ENCODE data around the gene IFT122. TPM values are rescaled to one million over a fixed set of nuclear protein-coding genes. Genes with fewer than 3 reads are reported as not detected.
A peak's percentile ranks its signal among the peaks of the same experiment; 100 is the strongest.
"Not testable (repeated sequence)": the region's sequence is repeated elsewhere in the genome, so short reads cannot be mapped to it uniquely, and the experiment has no call there.

IFT122 gene
- total and polyA plus RNA-seq, 12 donors, result 15.7 to 38.4 (median 23.6) TPM

GRCh38 chr3:129485721-129486663 lies 46.0 kb downstream of the IFT122 start:
- peak overlapping the region; percentile 57 to 94 (median 71) for H3K27ac ChIP-seq
- 25 to 38% (median 31%) methylated on average over 10 to 11 of the region's 11 CpGs for WGBS, 4 donors
- intact Hi-C loops (cut with DNase I), result loop anchor here (5.0 to 10.0 kb wide), 2 partner anchors 121 to 339 kb away; partner anchors contain the start of gene PLXND1 (in 1 of the 2)
- peaks cover 0 to 3% of the 10 kb centered on the region in 2 donors for H3K36me3 ChIP-seq (replicated peaks in 1 of 2)
- H3K9me3 ChIP-seq (replicated peaks in 1 of 3), result no peaks in the 10 kb centered on the region
- no peaks in the 10 kb centered on the region for H3K27me3 ChIP-seq
- peak in 1 of 2 donors; percentile 5 for TF ChIP-seq POLR2A (IDR thresholded peaks at IDR 0.05)
- no peak for TF ChIP-seq CTCF (IDR thresholded peaks at IDR 0.05)
- H3K4me3 ChIP-seq, result no peak overlapping the region
- DNase-seq, result peak; percentile 81 to 97 (median 93)
- H3K4me1 ChIP-seq (replicated peaks in 1 of 2), result peaks cover 23 to 41% of the 10 kb centered on the region in 2 donors

GRCh38 chr3:129486664-129487035 lies 46.6 kb downstream of the IFT122 start:
- Histone ChIP-seq H3K27ac (peak overlapping the region; percentile 2 to 94 (median 71)), H3K4me3 (no peak overlapping the region), H3K36me3 (replicated peaks in 1 of 2) (peaks cover 0 to 3% of the 10 kb centered on the region in 2 donors), H3K9me3 (replicated peaks in 1 of 3) (no peaks in the 10 kb centered on the region), H3K27me3 (no peaks in the 10 kb centered on the region), H3K4me1 (replicated peaks in 1 of 2) (peaks cover 23 to 40% of the 10 kb centered on the region in 2 donors)
- WGBS, 4 donors, result 91 to 98% (median 92%) methylated on average over 2 of the region's 2 CpGs
- intact Hi-C loops (cut with DNase I), result loop anchor here (5.0 to 10.0 kb wide), 2 partner anchors 121 to 338 kb away; partner anchors contain the start of gene PLXND1 (in 1 of the 2)
- no peak for TF ChIP-seq POLR2A (IDR thresholded peaks at IDR 0.05)
- no peak for DNase-seq

GRCh38 chr3:129487183-129487867 lies 47.3 kb downstream of the IFT122 start:
- DNase-seq, result no peak
- no peak for TF ChIP-seq CTCF (IDR thresholded peaks at IDR 0.05)
- Histone ChIP-seq H3K4me3 (no peak overlapping the region), H3K27me3 (no peaks in the 10 kb centered on the region), H3K27ac (peak overlapping the region in 3 of 5 donors; percentile 57 to 94 (median 78)), H3K9me3 (replicated peaks in 1 of 3) (no peaks in the 10 kb centered on the region), H3K4me1 (replicated peaks in 1 of 2) (peaks cover 23 to 34% of the 10 kb centered on the region in 2 donors), H3K36me3 (replicated peaks in 1 of 2) (peaks cover 0 to 7% of the 10 kb centered on the region in 2 donors)
- intact Hi-C loops (cut with DNase I), result loop anchor here (5.0 to 10.0 kb wide), 2 partner anchors 120 to 337 kb away; partner anchors contain the start of gene PLXND1 (in 1 of the 2)
- 86 to 95% (median 87%) methylated on average over 5 to 13 of the region's 13 CpGs for WGBS, 4 donors

GRCh38 chr3:129487868-129488335 lies 47.9 kb downstream of the IFT122 start:
- not testable (repeated sequence) for DNase-seq; H3K9me3 ChIP-seq (replicated peaks in 1 of 3); H3K36me3 ChIP-seq (replicated peaks in 1 of 2); H3K27me3 ChIP-seq; H3K4me3 ChIP-seq
- Histone ChIP-seq H3K27ac (peak overlapping the region in 2 of 5 donors; percentile 78 to 94), H3K4me1 (replicated peaks in 1 of 2) (peaks cover 23 to 34% of the 10 kb centered on the region in 2 donors)
- intact Hi-C loops (cut with DNase I), result loop anchor here (5.0 to 10.0 kb wide), 2 partner anchors 119 to 337 kb away; partner anchors contain the start of gene PLXND1 (in 1 of the 2)
- WGBS, 4 donors, result 74 to 94% (median 89%) methylated on average over 3 to 4 of the region's 4 CpGs

GRCh38 chr3:129489258-129489657 lies 49.2 kb downstream of the IFT122 start:
- not testable (repeated sequence) for H3K9me3 ChIP-seq (replicated peaks in 1 of 3); H3K27me3 ChIP-seq; H3K36me3 ChIP-seq (replicated peaks in 1 of 2); H3K4me3 ChIP-seq
- DNase-seq, result peak in 1 of 7 donors; percentile 29
- WGBS, 4 donors, result 77 to 92% (median 86%) methylated on average over 10 of the region's 10 CpGs
- intact Hi-C loops (cut with DNase I), result loop anchor here (5.0 to 10.0 kb wide), 2 partner anchors 118 to 336 kb away; partner anchors contain the start of gene PLXND1 (in 1 of the 2)
- Histone ChIP-seq H3K27ac (peak overlapping the region in 3 of 5 donors; percentile 19 to 89 (median 74)), H3K4me1 (replicated peaks in 1 of 2) (peaks cover 25 to 38% of the 10 kb centered on the region in 2 donors)
